A549 treated with AZD9567 at 1 μM for 4 hours (cell line): ENCODE results near the gene TM7SF3. TPM values are rescaled to one million over a fixed set of nuclear protein-coding genes. Genes with fewer than 3 reads are reported as not detected.

Experiments used
- total RNA-seq: library from RNA; stranded (reverse); fragments of 200-300 nt; extraction: Qiagen RNA extraction; gene quantifications from 5 replicates; pipeline ENCODE4 v1.2.3, GENCODE V29; 2022; ENCODE audit not compliant: insufficient read depth

TM7SF3 gene, protein sequence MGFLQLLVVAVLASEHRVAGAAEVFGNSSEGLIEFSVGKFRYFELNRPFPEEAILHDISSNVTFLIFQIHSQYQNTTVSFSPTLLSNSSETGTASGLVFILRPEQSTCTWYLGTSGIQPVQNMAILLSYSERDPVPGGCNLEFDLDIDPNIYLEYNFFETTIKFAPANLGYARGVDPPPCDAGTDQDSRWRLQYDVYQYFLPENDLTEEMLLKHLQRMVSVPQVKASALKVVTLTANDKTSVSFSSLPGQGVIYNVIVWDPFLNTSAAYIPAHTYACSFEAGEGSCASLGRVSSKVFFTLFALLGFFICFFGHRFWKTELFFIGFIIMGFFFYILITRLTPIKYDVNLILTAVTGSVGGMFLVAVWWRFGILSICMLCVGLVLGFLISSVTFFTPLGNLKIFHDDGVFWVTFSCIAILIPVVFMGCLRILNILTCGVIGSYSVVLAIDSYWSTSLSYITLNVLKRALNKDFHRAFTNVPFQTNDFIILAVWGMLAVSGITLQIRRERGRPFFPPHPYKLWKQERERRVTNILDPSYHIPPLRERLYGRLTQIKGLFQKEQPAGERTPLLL
- total RNA-seq: 68.7 to 76.5 TPM (median 73.4 TPM) in 5 replicates

DNA sequence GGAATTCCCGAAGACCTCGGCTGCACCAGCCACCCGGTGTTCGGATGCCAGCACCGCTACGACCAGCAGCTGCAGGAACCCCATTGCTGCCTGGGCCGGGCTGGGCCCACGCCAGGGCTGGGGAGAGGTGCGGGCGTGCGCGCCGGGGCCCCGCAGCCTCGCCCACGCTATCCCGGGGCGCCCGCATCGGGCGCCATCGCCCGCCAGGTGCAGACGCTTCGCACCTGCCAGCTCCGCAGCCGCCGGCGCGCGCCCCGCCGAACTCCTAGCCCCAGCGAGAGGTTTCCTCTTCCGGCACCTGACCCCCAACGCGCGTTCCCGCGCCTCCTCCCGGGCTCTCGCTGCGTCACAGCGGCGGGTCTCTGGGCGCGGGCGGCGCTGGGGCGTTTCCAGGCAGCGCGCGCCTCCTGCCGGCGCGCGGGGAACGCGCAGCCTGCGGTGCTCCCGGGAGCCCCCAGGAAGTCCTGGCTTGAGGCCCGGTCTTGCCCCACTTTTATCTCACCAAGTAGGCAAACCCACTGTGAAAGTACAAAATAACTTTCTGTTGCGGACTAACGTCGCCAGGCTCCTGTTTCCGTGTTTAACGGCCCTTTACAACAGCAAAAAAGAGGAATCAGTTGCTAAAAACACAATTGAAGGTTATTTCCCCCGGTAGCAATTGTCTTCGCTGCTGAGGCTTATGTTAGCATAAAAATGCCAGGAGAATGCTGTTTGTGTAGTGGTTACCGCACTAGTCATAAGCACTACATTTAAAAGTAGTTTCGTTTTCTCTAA, at the start of gene TM7SF3:
Gene TM7SF3 (minus strand): TSS at position 300 of the 774 bp plus-strand sequence. CDS start 216 bp downstream, at position 84.

DNA sequence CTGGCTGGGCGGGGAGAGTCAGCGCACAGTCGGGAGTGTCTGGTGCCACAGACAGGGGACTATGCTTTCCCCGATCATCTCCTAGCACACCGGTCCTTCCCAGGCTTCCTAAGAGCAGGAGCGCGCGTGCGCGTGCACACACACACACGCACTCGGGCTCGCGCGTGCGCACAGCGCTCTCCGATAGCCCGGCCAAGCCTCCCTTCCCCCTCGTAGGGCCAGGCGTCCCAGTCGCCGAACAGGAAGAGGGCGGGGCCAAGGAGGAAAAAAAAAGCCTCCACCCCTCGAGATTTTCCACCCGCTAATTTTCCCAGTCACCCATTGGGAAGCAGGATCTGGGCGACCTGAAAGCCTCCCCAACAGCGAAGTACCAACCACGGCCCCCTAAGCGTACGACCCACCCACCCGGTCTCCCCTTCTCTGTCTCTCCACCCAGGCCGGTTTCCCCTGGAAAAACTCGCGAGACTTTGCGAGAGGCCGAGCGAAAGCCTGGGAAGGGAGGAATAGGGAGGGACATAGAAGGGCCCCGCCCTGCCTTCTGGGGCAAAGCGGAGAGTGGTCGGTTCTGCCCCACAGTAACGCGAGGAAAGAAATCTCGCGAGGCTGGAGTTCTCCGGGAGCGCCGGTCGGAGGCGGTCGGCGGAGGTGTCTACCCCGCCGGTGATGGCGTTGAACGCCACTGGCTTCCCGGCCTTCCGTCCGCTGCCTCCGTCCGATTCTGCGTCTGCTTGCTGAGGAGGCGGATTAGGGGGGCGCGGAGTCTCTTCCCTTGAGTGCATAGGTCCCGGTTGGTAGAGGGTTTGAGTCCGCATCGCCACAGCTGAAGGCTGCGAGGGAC, 76.1 kb downstream of the TM7SF3 start, which contains the start of the genes FGFR1OP2 and INTS13:
Gene FGFR1OP2 (plus strand): TSS at position 608 of the 838 bp plus-strand sequence. CDS start 15,689 bp downstream, outside the sequence.
Gene INTS13 (minus strand): TSS at position 119 of the 838 bp plus-strand sequence. CDS start 1,178 bp downstream, outside the sequence.

Other genes with a start within 250 kb of the TM7SF3 start
- gene ITPR2, start 181.2 kb downstream of the TM7SF3 start, total RNA-seq: 1.4 to 2.7 TPM (median 2.4 TPM) in 5 replicates
- 20.8 to 29.8 TPM (median 24.6 TPM) in 5 replicates for gene INTS13, start 76.4 kb downstream of the TM7SF3 start, total RNA-seq
- 27.6 to 33.1 TPM (median 30.1 TPM) in 5 replicates for gene FGFR1OP2, start 75.9 kb downstream of the TM7SF3 start, total RNA-seq
- 24.7 to 51.0 TPM (median 27.6 TPM) in 5 replicates for gene MED21, start 8.2 kb upstream of the TM7SF3 start, total RNA-seq
- not detected in 5 replicates for gene C12orf71, start 68.2 kb upstream of the TM7SF3 start, total RNA-seq
- 6.7 to 13.9 TPM (median 11.0 TPM) in 5 replicates for gene STK38L, start 229.9 kb upstream of the TM7SF3 start, total RNA-seq